ENCODE measurements around the gene OGFOD2. TPM values are rescaled to one million over a fixed set of nuclear protein-coding genes. Genes with fewer than 3 reads are reported as not detected.

The OGFOD2 gene
- total and polyA plus RNA-seq, 2 of the 13 experiments (the other 11 are each of a cell fraction or from before 2014, with no cell fraction given): 13.2 to 14.6 TPM

DNA sequence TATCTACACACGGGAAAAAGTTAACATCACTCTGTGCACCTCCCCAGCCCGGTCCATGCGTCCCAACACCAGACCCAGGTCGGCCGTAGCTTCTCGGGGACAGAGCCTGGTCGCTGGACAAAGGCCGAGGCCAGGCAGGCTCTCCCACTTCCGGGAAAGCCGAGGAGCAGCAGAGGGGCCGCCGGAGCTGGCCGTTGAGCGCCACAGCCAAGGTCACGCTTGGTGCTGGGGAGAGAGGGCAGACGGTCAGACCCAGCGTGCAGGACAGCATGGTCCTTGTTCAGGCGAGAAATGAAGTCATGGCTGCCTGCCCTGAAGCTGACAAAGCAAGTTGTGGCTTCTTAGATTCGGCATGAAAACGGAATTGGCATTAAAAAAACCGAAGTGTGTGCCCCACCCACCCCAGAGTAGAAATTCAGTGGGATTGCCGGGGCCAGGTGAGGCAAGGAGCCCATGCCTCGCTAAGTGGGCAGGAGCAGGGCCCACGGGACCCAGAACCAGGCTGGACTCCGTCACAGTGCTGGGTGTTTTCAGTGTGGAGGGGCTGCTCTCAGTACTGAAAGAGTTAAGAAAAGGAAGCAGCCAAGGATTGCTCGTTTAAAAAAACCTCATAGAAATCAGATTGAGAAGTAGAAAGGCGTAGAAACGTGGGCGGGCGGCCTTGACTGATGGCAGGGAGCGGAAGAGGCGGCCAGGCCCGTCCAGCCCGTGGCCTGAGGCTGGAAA, 9.7 kb downstream of the OGFOD2 start (continued):
- TF ChIP-seq FOXJ3 (CRISPR knock-in tag; IDR thresholded peaks at IDR 0.05; ENCODE audit: borderline replicate concordance): 0 out of 2 replicates have a peak, but pooled peaks have one; percentile 18
- 0 out of 4 replicates have a peak, but pooled peaks of 1 of the 2 experiments have one; percentile 26 for TF ChIP-seq MAFK (conservative IDR thresholded peaks at IDR 0.05 in 1 of 2, IDR thresholded peaks at IDR 0.05 in 1 of 2; ENCODE audit: low read length in 2 of 2)
- 0 out of 2 replicates have a peak, but pooled peaks have one; percentile 13 for TF ChIP-seq NCOA1 (CRISPR knock-in tag; IDR thresholded peaks at IDR 0.05)
- TF ChIP-seq, protein P1, sequence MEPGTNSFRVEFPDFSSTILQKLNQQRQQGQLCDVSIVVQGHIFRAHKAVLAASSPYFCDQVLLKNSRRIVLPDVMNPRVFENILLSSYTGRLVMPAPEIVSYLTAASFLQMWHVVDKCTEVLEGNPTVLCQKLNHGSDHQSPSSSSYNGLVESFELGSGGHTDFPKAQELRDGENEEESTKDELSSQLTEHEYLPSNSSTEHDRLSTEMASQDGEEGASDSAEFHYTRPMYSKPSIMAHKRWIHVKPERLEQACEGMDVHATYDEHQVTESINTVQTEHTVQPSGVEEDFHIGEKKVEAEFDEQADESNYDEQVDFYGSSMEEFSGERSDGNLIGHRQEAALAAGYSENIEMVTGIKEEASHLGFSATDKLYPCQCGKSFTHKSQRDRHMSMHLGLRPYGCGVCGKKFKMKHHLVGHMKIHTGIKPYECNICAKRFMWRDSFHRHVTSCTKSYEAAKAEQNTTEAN (CRISPR knock-in tag; conservative IDR thresholded peaks at IDR 0.05): peak; percentile 56; the same call in 1 of the 2 replicates
- TF ChIP-seq NR3C1 (CRISPR knock-in tag; IDR thresholded peaks at IDR 0.05): no peak
- peak; percentile 63; the same call in 1 of the 2 replicates for TF ChIP-seq KDM5B (CRISPR knock-in tag; IDR thresholded peaks at IDR 0.05; ENCODE audit: borderline replicate concordance)
- TF ChIP-seq, protein P2, sequence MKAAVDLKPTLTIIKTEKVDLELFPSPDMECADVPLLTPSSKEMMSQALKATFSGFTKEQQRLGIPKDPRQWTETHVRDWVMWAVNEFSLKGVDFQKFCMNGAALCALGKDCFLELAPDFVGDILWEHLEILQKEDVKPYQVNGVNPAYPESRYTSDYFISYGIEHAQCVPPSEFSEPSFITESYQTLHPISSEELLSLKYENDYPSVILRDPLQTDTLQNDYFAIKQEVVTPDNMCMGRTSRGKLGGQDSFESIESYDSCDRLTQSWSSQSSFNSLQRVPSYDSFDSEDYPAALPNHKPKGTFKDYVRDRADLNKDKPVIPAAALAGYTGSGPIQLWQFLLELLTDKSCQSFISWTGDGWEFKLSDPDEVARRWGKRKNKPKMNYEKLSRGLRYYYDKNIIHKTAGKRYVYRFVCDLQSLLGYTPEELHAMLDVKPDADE (CRISPR knock-in tag; IDR thresholded peaks at IDR 0.05): no peak
- TF ChIP-seq, protein P3, sequence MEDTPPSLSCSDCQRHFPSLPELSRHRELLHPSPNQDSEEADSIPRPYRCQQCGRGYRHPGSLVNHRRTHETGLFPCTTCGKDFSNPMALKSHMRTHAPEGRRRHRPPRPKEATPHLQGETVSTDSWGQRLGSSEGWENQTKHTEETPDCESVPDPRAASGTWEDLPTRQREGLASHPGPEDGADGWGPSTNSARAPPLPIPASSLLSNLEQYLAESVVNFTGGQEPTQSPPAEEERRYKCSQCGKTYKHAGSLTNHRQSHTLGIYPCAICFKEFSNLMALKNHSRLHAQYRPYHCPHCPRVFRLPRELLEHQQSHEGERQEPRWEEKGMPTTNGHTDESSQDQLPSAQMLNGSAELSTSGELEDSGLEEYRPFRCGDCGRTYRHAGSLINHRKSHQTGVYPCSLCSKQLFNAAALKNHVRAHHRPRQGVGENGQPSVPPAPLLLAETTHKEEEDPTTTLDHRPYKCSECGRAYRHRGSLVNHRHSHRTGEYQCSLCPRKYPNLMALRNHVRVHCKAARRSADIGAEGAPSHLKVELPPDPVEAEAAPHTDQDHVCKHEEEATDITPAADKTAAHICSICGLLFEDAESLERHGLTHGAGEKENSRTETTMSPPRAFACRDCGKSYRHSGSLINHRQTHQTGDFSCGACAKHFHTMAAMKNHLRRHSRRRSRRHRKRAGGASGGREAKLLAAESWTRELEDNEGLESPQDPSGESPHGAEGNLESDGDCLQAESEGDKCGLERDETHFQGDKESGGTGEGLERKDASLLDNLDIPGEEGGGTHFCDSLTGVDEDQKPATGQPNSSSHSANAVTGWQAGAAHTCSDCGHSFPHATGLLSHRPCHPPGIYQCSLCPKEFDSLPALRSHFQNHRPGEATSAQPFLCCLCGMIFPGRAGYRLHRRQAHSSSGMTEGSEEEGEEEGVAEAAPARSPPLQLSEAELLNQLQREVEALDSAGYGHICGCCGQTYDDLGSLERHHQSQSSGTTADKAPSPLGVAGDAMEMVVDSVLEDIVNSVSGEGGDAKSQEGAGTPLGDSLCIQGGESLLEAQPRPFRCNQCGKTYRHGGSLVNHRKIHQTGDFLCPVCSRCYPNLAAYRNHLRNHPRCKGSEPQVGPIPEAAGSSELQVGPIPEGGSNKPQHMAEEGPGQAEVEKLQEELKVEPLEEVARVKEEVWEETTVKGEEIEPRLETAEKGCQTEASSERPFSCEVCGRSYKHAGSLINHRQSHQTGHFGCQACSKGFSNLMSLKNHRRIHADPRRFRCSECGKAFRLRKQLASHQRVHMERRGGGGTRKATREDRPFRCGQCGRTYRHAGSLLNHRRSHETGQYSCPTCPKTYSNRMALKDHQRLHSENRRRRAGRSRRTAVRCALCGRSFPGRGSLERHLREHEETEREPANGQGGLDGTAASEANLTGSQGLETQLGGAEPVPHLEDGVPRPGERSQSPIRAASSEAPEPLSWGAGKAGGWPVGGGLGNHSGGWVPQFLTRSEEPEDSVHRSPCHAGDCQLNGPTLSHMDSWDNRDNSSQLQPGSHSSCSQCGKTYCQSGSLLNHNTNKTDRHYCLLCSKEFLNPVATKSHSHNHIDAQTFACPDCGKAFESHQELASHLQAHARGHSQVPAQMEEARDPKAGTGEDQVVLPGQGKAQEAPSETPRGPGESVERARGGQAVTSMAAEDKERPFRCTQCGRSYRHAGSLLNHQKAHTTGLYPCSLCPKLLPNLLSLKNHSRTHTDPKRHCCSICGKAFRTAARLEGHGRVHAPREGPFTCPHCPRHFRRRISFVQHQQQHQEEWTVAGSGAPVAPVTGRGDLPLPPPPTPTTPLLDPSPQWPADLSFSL (CRISPR knock-in tag; IDR thresholded peaks at IDR 0.05): no peak
- TF ChIP-seq, protein P4, sequence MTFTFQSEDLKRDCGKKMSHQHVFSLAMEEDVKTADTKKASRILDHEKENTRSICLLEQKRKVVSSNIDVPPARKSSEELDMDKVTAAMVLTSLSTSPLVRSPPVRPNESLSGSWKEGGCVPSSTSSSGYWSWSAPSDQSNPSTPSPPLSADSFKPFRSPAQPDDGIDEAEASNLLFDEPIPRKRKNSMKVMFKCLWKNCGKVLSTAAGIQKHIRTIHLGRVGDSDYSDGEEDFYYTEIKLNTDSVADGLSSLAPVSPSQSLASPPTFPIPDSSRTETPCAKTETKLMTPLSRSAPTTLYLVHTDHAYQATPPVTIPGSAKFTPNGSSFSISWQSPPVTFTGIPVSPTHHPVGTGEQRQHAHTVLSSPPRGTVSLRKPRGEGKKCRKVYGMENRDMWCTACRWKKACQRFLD (CRISPR knock-in tag; IDR thresholded peaks at IDR 0.05; ENCODE audit: borderline replicate concordance): 0 out of 2 replicates have a peak, but pooled peaks have one; percentile 59
- TF ChIP-seq, protein P5, sequence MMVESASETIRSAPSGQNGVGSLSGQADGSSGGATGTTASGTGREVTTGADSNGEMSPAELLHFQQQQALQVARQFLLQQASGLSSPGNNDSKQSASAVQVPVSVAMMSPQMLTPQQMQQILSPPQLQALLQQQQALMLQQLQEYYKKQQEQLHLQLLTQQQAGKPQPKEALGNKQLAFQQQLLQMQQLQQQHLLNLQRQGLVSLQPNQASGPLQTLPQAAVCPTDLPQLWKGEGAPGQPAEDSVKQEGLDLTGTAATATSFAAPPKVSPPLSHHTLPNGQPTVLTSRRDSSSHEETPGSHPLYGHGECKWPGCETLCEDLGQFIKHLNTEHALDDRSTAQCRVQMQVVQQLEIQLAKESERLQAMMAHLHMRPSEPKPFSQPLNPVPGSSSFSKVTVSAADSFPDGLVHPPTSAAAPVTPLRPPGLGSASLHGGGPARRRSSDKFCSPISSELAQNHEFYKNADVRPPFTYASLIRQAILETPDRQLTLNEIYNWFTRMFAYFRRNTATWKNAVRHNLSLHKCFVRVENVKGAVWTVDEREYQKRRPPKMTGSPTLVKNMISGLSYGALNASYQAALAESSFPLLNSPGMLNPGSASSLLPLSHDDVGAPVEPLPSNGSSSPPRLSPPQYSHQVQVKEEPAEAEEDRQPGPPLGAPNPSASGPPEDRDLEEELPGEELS (CRISPR knock-in tag; IDR thresholded peaks at IDR 0.05): peak; percentile 15; the same call in 1 of the 2 replicates
- TF ChIP-seq ZNF343 (CRISPR knock-in tag; IDR thresholded peaks at IDR 0.05): no peak

Measured in HepG2 (cell line).